GM12878 (cell line): ENCODE results near the gene GIGYF2. TPM values are rescaled to one million over a fixed set of nuclear protein-coding genes. Genes with fewer than 3 reads are reported as not detected.

Experiments used
- ATAC-seq: fragments of 200-7000 bp; cut with Tn5 transposase; 3 replicates; pipeline ENCODE4 v1.9.1; 2020; ENCODE audit warnings: mild to moderate bottlenecking, moderate library complexity
- BruUV-seq: library from RNA; stranded (reverse); fragments of 400-500 nt; replicated peaks from 2 replicates; lab custom pipeline; 2021; lab: Mats Ljungman, UMichigan
- CTCF ChIA-PET: fragments of 300-600 bp; sonication (Branson Sonifier 250); formaldehyde crosslinking; extraction: SDS; loops from one replicate; lab custom pipeline; 2021; ENCODE audit warnings: inconsistent platforms; lab: Yijun Ruan, JAX
- POLR2A ChIA-PET: fragments of 350-600 bp; formaldehyde crosslinking; extraction: SDS; loops from one replicate; lab custom pipeline; 2021; ENCODE audit warnings: inconsistent platforms; lab: Charles Lee
- RAD21 ChIA-PET: fragments of 300-600 bp; sonication (Branson Sonifier 250); formaldehyde crosslinking; loops from one replicate; lab custom pipeline; 2023; ENCODE audit warnings: antibody characterized with exemption; ENCODE audit not compliant: unreplicated experiment; lab: Charles Lee
- SMC1A ChIA-PET: fragments of 300-600 bp; sonication (Branson Sonifier 250); formaldehyde crosslinking; loops from one replicate; lab custom pipeline; 2023; ENCODE audit not compliant: unreplicated experiment, uncharacterized antibody; lab: Charles Lee
- DNase-seq: peaks from one replicate; pipeline ENCODE4 v3.0.0-alpha.2; 2011; ENCODE audit warnings: low read depth, low spot score
- FAIRE-seq: peaks from 3 replicates; lab custom pipeline; 2011; peaks lifted over from hg19 to GRCh38; lab: Jason Lieb, UNC
- H2AFZ ChIP-seq: 2 replicates; pipeline ENCODE4 v1.6.0; 2011; ENCODE audit warnings: low read depth, low read length, control low read depth; ENCODE audit not compliant: control insufficient read depth
- H3K27ac ChIP-seq: 2 replicates; pipeline ENCODE4 v1.5.1; 2011; ENCODE audit warnings: control low read depth; ENCODE audit not compliant: control insufficient read depth, insufficient read depth
- H3K27me3 ChIP-seq, 2 experiments: replicated peaks in 1 of 2; 2 replicates each; pipeline versions ENCODE4 v1.6.0 to v1.6.1; 2011; ENCODE audit warnings: low read length in 1 of 2; ENCODE audit not compliant: control insufficient read depth in 2 of 2, insufficient read depth in 2 of 2
- H3K36me3 ChIP-seq, 2 experiments: 2 replicates each; pipeline ENCODE4 v1.5.1; 2011; ENCODE audit warnings: low read length in 1 of 2; ENCODE audit not compliant: control insufficient read depth in 2 of 2, insufficient read depth in 2 of 2
- H3K4me1 ChIP-seq: 2 replicates; pipeline ENCODE4 v1.6.1; 2011; ENCODE audit warnings: mild to moderate bottlenecking, low read length, moderate library complexity, mixed read lengths; ENCODE audit not compliant: control insufficient read depth, insufficient read depth
- H3K4me2 ChIP-seq: 2 replicates; pipeline ENCODE4 v1.6.0; 2011; ENCODE audit warnings: control low read depth; ENCODE audit not compliant: control insufficient read depth, insufficient read depth
- H3K4me3 ChIP-seq: fragments of 200-600 bp; sonication (generic); 2 replicates; pipeline ENCODE4 v1.5.1; 2016
- H3K79me2 ChIP-seq: 2 replicates; pipeline ENCODE4 v1.6.0; 2011; ENCODE audit warnings: low read length; ENCODE audit not compliant: control insufficient read depth, insufficient read depth
- H3K9ac ChIP-seq: 2 replicates; pipeline ENCODE4 v1.8.0; 2011; ENCODE audit warnings: low read length, control low read depth, mixed read lengths; ENCODE audit not compliant: control insufficient read depth, insufficient read depth
- H3K9me3 ChIP-seq: replicated peaks from 3 replicates; pipeline ENCODE4 v1.5.1; 2011; ENCODE audit warnings: mild to moderate bottlenecking, low read length; ENCODE audit not compliant: control insufficient read depth, insufficient read depth
- H4K20me1 ChIP-seq: 2 replicates; pipeline ENCODE4 v1.6.0; 2011; ENCODE audit not compliant: control insufficient read depth, insufficient read depth
- E4F1 ChIP-seq: fragments of 450-650 bp; IDR thresholded peaks from 2 replicates; pipeline ENCODE4 v1.6.1; 2018; ENCODE audit warnings: borderline replicate concordance, mild to moderate bottlenecking; ENCODE audit not compliant: partially characterized antibody
- WGBS: methylation state at CpG from one replicate; pipeline ENCODE4 v1.1.6; 2016; ENCODE audit warnings: low lambda C conversion rate; ENCODE audit not compliant: insufficient replicate concordance, insufficient coverage; ENCODE audit errors: missing lambda C conversion rate; 5-methylcytosine and 5-hydroxymethylcytosine counted together
- in situ Hi-C: fragments of 300-500 bp; cut with MboI; formaldehyde crosslinking; loops from 9 replicates; pipeline ENCODE4 v1.14.3; 2018; ENCODE audit warnings: mixed read lengths
- intact Hi-C: fragments of 100-400 bp; cut with micrococcal nuclease; formaldehyde crosslinking; loops from one replicate; pipeline ENCODE4 v1.14.2; 2022; ENCODE audit not compliant: unreplicated experiment
- polyA plus RNA-seq, 11 experiments: library from polyadenylated mRNA; depleted of rRNA in 4 of 11; unstranded in 6 of 11; stranded (reverse) in 5 of 11; fragments of >200 nt; fragmentation: Nextera tagmentation in 4 of 11; fragmentation: Illumina TruSeq in 1 of 11; extraction: Ambion mirVana in 4 of 11; extraction: Trizol in 1 of 11; gene quantifications; 1 replicate in 1 of 11; 2 replicates in 10 of 11; pipeline versions ENCODE4 v1.2.1 to v1.2.3, GENCODE V29; 2011 to 2016; ENCODE audit warnings: inconsistent platforms in 2 of 11, missing spikeins in 2 of 11, low read depth in 1 of 11
- total RNA-seq, 4 experiments: library from RNA; depleted of rRNA in 3 of 4; stranded (reverse); fragments of >200 nt in 3 of 4; fragmentation: Illumina TruSeq in 1 of 4; extraction: Trizol in 1 of 4; gene quantifications; 2 replicates each; pipeline versions ENCODE4 v1.2.1 to v1.2.3, GENCODE V29; 2013 to 2021

The GIGYF2 gene
- total and polyA plus RNA-seq, 10 of the 15 experiments (the other 5 are each of a cell fraction or from before 2014, with no cell fraction given) = 12.2 to 47.2 (median 39.0) TPM

GRCh38 chr2:232866104-232866503 lies 169.0 kb downstream of the GIGYF2 start:
- Histone ChIP-seq H3K9me3 (no peaks in the 10 kb centered on the region), H3K79me2 (no peaks in the 10 kb centered on the region), H3K4me2 (no peak overlapping the region), H3K36me3 (no peaks in the 10 kb centered on the region; a peak in 1 of 4 replicates), H3K4me1 (no peaks in the 10 kb centered on the region), H3K4me3 (no peak overlapping the region), H3K27me3 (no peaks in the 10 kb centered on the region), H2AFZ (no peak overlapping the region), H4K20me1 (no peaks in the 10 kb centered on the region), H3K9ac (no peak overlapping the region), H3K27ac (no peak overlapping the region)
- FAIRE-seq = no peak
- WGBS = 86% methylated on average over 4 of the region's 4 CpGs
- RAD21 ChIA-PET = interaction anchor here (0.6 kb wide), 1 partner anchor 173 kb away, joined by 4 read pairs; no protein-coding TSS in a partner anchor
- intact Hi-C loops (no loop called here), in situ Hi-C loops (no loop called here)
- SMC1A ChIA-PET = no interaction called here
- CTCF ChIA-PET = interaction anchor here (1.4 to 1.7 kb wide), 2 partner anchors 16 to 188 kb away, joined by 5 to 7 read pairs; no protein-coding TSS in a partner anchor
- POLR2A ChIA-PET = interaction anchor here (1.3 kb wide), 1 partner anchor 19 kb away, joined by 3 read pairs; no protein-coding TSS in a partner anchor
- BruUV-seq = no TSS peak
- no peak for TF ChIP-seq E4F1
- no peak for DNase-seq
- no peak for ATAC-seq
